RWPE2 (cell line): ENCODE data around the gene PUS7.

Experiments used
- ATAC-seq: fragments of 200-7000 bp; cut with Tn5 transposase; 3 replicates; pipeline ENCODE4 v1.9.1; 2021; ENCODE audit warnings: low read depth
- DNase-seq: peaks from one replicate; pipeline ENCODE4 v3.0.0-alpha.2; 2020; ENCODE audit warnings: low spot score
- H3K27ac ChIP-seq: fragments of 450-650 bp; 2 replicates; pipeline ENCODE4 v1.5.1; 2017; ENCODE audit warnings: mild to moderate bottlenecking; ENCODE audit not compliant: poor library complexity, severe bottlenecking
- H3K27me3 ChIP-seq: fragments of 250-450 bp; sonication (Bioruptor Pico); 2 replicates; pipeline ENCODE4 v1.5.1; 2021; ENCODE audit warnings: mild to moderate bottlenecking, moderate library complexity; ENCODE audit not compliant: insufficient read depth, poor library complexity, severe bottlenecking
- H3K36me3 ChIP-seq: fragments of 250-450 bp; sonication (Bioruptor Pico); 2 replicates; pipeline ENCODE4 v1.5.1; 2020; ENCODE audit warnings: low read depth, mild to moderate bottlenecking, moderate library complexity
- H3K4me1 ChIP-seq: fragments of 250-450 bp; sonication (Bioruptor Pico); 2 replicates; pipeline ENCODE4 v1.5.1; 2021; ENCODE audit warnings: mild to moderate bottlenecking, moderate library complexity; ENCODE audit not compliant: insufficient read depth, poor library complexity, severe bottlenecking
- H3K4me3 ChIP-seq: fragments of 250-450 bp; sonication (Bioruptor Pico); 2 replicates; pipeline ENCODE4 v1.5.1; 2021; ENCODE audit warnings: mild to moderate bottlenecking, moderate library complexity; ENCODE audit not compliant: severe bottlenecking
- H3K9me3 ChIP-seq: fragments of 250-450 bp; sonication (Bioruptor Pico); 2 replicates; pipeline ENCODE4 v1.5.1; 2021; ENCODE audit warnings: mild to moderate bottlenecking, moderate library complexity; ENCODE audit not compliant: severe bottlenecking
- TF ChIP-seq, protein P1 (sequence below): fragments of 450-650 bp; IDR thresholded peaks from one replicate; pipeline ENCODE4 v1.5.1; 2017; ENCODE audit warnings: mild to moderate bottlenecking, moderate library complexity; ENCODE audit not compliant: poor library complexity, severe bottlenecking

The PUS7 gene

DNA sequence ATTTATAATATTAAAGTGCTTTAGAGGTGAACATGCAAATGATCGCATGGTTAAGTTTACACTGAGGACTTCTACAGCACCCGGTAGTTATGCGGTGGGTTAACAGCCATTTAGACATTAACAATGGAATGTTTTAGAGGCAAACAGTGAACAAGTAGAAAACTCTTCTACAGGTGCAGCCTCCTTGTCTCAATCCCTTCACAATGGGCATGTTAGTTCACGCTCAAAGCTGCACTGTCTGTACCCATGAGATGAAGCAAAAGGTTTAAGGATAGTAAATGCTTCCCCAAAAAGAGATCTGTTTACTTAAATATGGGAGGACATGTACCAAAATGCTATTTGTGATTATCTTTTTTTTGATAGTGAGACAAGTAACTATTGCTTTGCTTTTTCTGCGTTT, 25.1 kb downstream of the PUS7 start:
- H3K4me3 ChIP-seq = no peak overlapping the region
- H3K9me3 ChIP-seq = no peaks in the 10 kb centered on the region
- peak overlapping the region; percentile 40 for H3K27ac ChIP-seq
- peaks cover 11% of the 10 kb centered on the region for H3K4me1 ChIP-seq
- DNase-seq (no peak), ATAC-seq (peak; percentile 59)
- H3K36me3 ChIP-seq = peaks cover 48% of the 10 kb centered on the region
- TF ChIP-seq, protein P1, sequence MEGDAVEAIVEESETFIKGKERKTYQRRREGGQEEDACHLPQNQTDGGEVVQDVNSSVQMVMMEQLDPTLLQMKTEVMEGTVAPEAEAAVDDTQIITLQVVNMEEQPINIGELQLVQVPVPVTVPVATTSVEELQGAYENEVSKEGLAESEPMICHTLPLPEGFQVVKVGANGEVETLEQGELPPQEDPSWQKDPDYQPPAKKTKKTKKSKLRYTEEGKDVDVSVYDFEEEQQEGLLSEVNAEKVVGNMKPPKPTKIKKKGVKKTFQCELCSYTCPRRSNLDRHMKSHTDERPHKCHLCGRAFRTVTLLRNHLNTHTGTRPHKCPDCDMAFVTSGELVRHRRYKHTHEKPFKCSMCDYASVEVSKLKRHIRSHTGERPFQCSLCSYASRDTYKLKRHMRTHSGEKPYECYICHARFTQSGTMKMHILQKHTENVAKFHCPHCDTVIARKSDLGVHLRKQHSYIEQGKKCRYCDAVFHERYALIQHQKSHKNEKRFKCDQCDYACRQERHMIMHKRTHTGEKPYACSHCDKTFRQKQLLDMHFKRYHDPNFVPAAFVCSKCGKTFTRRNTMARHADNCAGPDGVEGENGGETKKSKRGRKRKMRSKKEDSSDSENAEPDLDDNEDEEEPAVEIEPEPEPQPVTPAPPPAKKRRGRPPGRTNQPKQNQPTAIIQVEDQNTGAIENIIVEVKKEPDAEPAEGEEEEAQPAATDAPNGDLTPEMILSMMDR = no peak
- H3K27me3 ChIP-seq = no peaks in the 10 kb centered on the region

DNA sequence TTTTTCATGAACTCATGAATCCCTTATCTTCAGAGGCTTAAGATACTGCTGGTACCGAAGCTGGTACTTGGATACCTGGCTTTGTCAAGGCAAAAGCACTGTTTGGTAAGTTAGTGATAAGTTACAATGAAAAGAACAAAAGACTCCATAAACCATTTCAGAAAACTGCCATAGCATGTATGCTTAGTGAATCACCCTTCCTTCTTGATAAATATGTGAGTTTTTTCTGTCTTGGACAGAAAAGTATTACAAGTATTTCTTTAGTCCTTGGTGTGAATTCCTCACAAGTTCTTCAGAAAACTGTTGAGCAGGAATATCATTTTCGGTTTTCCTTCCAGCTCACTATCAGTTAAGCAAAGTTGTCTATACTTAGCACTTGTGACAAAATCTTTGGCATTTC, 25.6 kb downstream of the PUS7 start:
- Histone ChIP-seq H3K27ac (peak overlapping the region; percentile 40), H3K4me1 (peaks cover 11% of the 10 kb centered on the region), H3K36me3 (peaks cover 47% of the 10 kb centered on the region), H3K9me3 (no peaks in the 10 kb centered on the region), H3K27me3 (no peaks in the 10 kb centered on the region), H3K4me3 (no peak overlapping the region)
- DNase-seq (no peak), ATAC-seq (peak; percentile 63)
- TF ChIP-seq, protein P1 = no peak

DNA sequence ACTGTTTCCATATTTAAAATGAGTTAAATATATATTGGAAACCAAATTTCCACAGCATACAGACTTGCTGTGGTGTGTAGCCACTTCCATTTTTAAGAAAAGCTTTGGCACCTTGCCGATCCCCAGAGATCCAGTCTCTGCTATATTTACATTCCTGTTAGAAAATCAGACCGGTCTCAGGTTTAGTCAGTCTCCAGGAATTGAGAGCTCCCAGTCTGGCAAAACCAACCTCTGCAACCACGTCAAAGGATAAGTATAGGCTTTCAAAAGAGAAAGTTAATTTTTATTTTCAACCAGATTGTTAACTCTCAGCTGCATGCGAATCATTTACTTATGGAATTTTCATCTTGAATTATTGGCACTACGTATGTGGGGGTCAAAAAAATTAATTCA, 28.2 kb downstream of the PUS7 start:
- no peak overlapping the region for H3K27ac ChIP-seq
- TF ChIP-seq, protein P1 = no peak

DNA sequence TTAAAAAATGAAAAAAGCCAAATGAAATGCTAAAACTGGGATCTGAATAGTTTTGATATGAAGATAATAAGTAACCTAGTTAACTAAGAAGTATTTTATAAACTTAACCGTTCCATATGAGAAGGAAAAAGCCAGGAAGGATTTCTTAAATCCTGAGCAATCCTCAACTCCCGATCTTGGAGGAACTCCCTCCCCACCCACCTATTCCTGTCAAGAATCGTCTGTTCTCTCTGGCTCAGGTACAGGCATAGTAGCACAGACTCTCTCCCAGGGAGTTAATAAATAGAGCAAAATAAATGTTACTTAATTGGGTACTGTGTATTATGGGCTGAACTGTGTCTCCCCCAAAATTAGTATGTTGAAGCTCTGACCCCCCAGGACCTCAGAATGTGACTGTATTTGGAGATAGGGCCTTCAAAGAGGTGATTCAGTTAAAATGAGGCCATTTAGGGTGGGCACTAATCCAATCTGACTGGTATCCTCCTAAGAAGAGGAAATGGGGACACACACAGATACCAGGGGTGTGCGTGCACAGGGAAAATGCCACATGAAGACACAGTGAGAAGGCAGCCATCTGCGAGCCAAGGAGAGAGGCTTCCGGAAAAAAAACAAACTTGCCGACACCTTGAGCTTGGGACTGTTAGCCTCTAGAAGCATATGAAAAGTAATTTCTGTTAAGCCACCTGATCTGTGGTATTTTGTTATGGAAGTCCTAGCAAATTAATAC, 28.7 kb downstream of the PUS7 start:
- TF ChIP-seq, protein P1 = no peak

More for the DNA sequence above, 28.2 kb downstream of the PUS7 start:
- no peaks in the 10 kb centered on the region for H3K9me3 ChIP-seq
- DNase-seq (no peak), ATAC-seq (no peak)
- H3K27me3 ChIP-seq = no peaks in the 10 kb centered on the region
- peaks cover 26% of the 10 kb centered on the region for H3K36me3 ChIP-seq
- peaks cover 11% of the 10 kb centered on the region for H3K4me1 ChIP-seq
- H3K4me3 ChIP-seq = no peak overlapping the region

DNA sequence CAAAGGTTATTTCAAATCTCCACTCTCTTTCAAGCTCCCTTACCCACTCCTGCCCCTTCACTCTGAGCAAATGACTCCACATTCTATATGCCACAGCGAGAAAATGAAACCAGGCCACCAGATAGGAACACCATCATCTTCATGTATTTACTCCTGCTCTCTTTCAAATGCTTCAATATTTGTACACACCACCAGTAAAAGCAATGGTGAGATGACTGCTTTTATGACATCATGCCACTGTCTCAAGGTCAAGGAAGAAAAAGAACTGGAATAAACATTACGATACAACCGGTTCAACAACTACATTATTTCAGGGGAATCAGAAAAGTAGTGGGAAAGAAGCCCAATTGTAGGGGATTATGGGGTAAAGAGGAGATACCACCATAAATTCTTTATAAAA, 32.7 kb downstream of the PUS7 start:
- TF ChIP-seq, protein P1 = no peak
- DNase-seq (no peak), ATAC-seq (no peak)
- no peaks in the 10 kb centered on the region for H3K9me3 ChIP-seq
- no peak overlapping the region for H3K4me3 ChIP-seq
- H3K4me1 ChIP-seq = peaks cover 8% of the 10 kb centered on the region
- peaks cover 41% of the 10 kb centered on the region for H3K36me3 ChIP-seq
- H3K27me3 ChIP-seq = no peaks in the 10 kb centered on the region
- H3K27ac ChIP-seq = no peak overlapping the region

More for the DNA sequence above, 28.7 kb downstream of the PUS7 start:
- no peaks in the 10 kb centered on the region for H3K27me3 ChIP-seq
- no peaks in the 10 kb centered on the region for H3K9me3 ChIP-seq
- no peak overlapping the region for H3K27ac ChIP-seq
- H3K4me1 ChIP-seq = peaks cover 11% of the 10 kb centered on the region
- peaks cover 28% of the 10 kb centered on the region for H3K36me3 ChIP-seq
- ATAC-seq = no peak
- DNase-seq = no peak
- H3K4me3 ChIP-seq = no peak overlapping the region
